Activated naive CD4-positive, alpha-beta T cell treated with anti-CD3 and anti-CD28 coated beads, Interleukin-2, amount 50 U/mL, for 72 hours (primary cell): ENCODE measurements around the gene HIP1R. TPM values are rescaled to one million over a fixed set of nuclear protein-coding genes. Genes with fewer than 3 reads are reported as not detected.

ENCODE experiments used
- total RNA-seq, 2 donors: library from RNA; stranded (reverse); gene quantifications; one replicate each; pipeline ENCODE4 v1.2.3, GENCODE V29; 2022

Gene HIP1R
- total RNA-seq, 2 donors from 2014 or later: 16.7 to 48.9 TPM

Other genes starting within 250 kb of the HIP1R start
- gene HCAR2, start 132.1 kb upstream of the HIP1R start, total RNA-seq: under 1 TPM in 1 of 2 donors, not detected in 1; 0.39 TPM
- gene HCAR3, start 118.6 kb upstream of the HIP1R start, total RNA-seq: under 1 TPM in 1 of 2 donors, not detected in 1; 0.09 TPM
- 1 to 10 TPM in 1 of 2 donors, under 1 TPM in 1; 0.52 to 1.8 TPM for gene HCAR1, start 104.6 kb upstream of the HIP1R start, total RNA-seq
- gene DENR, start 82.6 kb upstream of the HIP1R start, total RNA-seq: 10 to 100 TPM; 58.6 to 65.0 TPM
- 1 to 10 TPM in 1 of 2 donors, under 1 TPM in 1; 0.37 to 1.8 TPM for gene CCDC62, start 60.9 kb upstream of the HIP1R start, total RNA-seq
- 10 to 100 TPM; 10.1 to 11.1 TPM for gene VPS37B, start 60.7 kb downstream of the HIP1R start, total RNA-seq
- 1 to 10 TPM; 8.9 to 9.5 TPM for gene ABCB9, start 131.0 kb downstream of the HIP1R start, total RNA-seq
- 10 to 100 TPM; 30.3 to 30.8 TPM for gene OGFOD2, start 139.8 kb downstream of the HIP1R start, total RNA-seq
- gene ARL6IP4, start 145.2 kb downstream of the HIP1R start, total RNA-seq: 100 to 1,000 TPM in 1 of 2 donors, 10 to 100 TPM in 1; 99.9 to 180 TPM